Right lobe of liver (tissue), 6 donors: ENCODE measurements around the gene ZNF710. TPM values are rescaled to one million over a fixed set of nuclear protein-coding genes. Genes with fewer than 3 reads are reported as not detected.

Experiments used
- ATAC-seq, 4 donors: fragments of 200-7000 bp; cut with Tn5 transposase; one replicate each; pipeline ENCODE4 v1.9.1; 2020; ENCODE audit warnings: mild to moderate bottlenecking in 4 of 4, moderate library complexity in 4 of 4
- DNase-seq, 3 donors: peaks; one replicate each; pipeline ENCODE4 v3.0.0-alpha.2; 2020
- H3K27ac ChIP-seq, 3 donors: fragments of 200-600 bp; one replicate each; pipeline ENCODE4 v1.8.0; 2022
- H3K27me3 ChIP-seq, 2 donors: fragments of 200-600 bp; one replicate each; pipeline ENCODE4 v1.8.0; 2022
- H3K36me3 ChIP-seq, 4 donors: fragments of 200-600 bp; sonication (generic) in 1 of 4; one replicate each; pipeline versions ENCODE4 v1.5.1 to v1.8.0; 2017 to 2022; ENCODE audit warnings: control low read depth in 1 of 4
- H3K4me1 ChIP-seq, 4 donors: fragments of 200-600 bp; sonication (generic) in 1 of 4; one replicate each; pipeline versions ENCODE4 v1.5.1 to v1.8.0; 2017 to 2022; ENCODE audit warnings: control low read depth in 1 of 4
- H3K4me3 ChIP-seq, 3 donors: fragments of 200-600 bp; one replicate each; pipeline ENCODE4 v1.8.0; 2022
- H3K9me3 ChIP-seq, 4 donors: fragments of 200-600 bp; sonication (generic) in 1 of 4; one replicate each; pipeline versions ENCODE4 v1.5.1 to v1.8.0; 2017 to 2022; ENCODE audit warnings: control low read depth in 1 of 4
- POLR2A ChIP-seq: fragments of 450-650 bp; IDR thresholded peaks from one replicate; pipeline ENCODE4 v1.6.1; 2017; ENCODE audit warnings: antibody characterized with exemption, mild to moderate bottlenecking
- WGBS: methylation state at CpG from one replicate; pipeline ENCODE4 v1.1.6; 2018; ENCODE audit warnings: low coverage, low lambda C conversion rate; ENCODE audit not compliant: insufficient coverage; ENCODE audit errors: missing lambda C conversion rate; 5-methylcytosine and 5-hydroxymethylcytosine counted together
- intact Hi-C, 2 donors: fragments of 100-400 bp; cut with DNase I; formaldehyde crosslinking; loops; one replicate each; pipeline versions ENCODE4 v1.11.2 to v1.14.1; 2022
- total RNA-seq, 6 experiments: library from RNA; depleted of rRNA in 2 of 6; stranded (reverse); fragments of >200 nt in 2 of 6; fragmentation: NEBNext Ultra II Directional in 3 of 6; extraction: Animal tissue kit (Norgen Biotek cat#: 25700) in 3 of 6; gene quantifications; one replicate each; pipeline versions ENCODE4 v1.1.0 to v1.2.4, GENCODE V29; 2016 to 2023
- TF ChIP-seq, protein P1 (sequence below), 4 donors: fragments of 200-600 bp in 3 of 4; fragments of 450-650 bp in 1 of 4; IDR thresholded peaks; one replicate each; pipeline versions ENCODE4 v1.5.1 to v1.8.0; 2016 to 2022; ENCODE audit warnings: antibody characterized with exemption in 4 of 4, mild to moderate bottlenecking in 2 of 4
- donor health status: DM: no; HTN: yes; CAD: no.
- donor health status: DM: no; HTN: no; CAD: no.
- donor health status: DM: no; HTN: no; CAD: no.
- donor health status: DM: no; HTN: yes; CAD: no.
- donor health status: DM: no; HTN: yes; CAD: no.

The ZNF710 gene
- total RNA-seq, 6 experiments from 2014 or later = 4.7 to 17.1 (median 7.4) TPM

DNA sequence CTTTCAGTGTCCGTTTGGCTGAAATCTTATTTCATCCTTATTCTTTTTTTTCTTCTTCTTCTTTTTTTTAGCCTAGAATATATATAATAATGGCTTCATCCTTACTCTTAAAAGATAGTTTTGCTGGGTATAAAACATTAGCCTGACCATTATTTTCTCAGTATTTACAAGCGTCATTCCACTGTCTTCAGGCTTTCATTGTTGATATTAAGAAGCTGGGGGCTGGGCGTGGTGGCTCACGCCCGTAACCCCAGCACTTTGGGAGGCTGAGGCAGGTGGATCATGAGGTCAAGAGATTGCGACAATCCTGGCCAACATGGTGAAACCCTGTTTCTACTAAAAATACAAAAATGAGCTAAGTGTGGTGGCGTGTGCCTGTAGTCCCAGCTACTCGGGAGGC, 10.6 kb downstream of the ZNF710 start:
- TF ChIP-seq, protein P1, sequence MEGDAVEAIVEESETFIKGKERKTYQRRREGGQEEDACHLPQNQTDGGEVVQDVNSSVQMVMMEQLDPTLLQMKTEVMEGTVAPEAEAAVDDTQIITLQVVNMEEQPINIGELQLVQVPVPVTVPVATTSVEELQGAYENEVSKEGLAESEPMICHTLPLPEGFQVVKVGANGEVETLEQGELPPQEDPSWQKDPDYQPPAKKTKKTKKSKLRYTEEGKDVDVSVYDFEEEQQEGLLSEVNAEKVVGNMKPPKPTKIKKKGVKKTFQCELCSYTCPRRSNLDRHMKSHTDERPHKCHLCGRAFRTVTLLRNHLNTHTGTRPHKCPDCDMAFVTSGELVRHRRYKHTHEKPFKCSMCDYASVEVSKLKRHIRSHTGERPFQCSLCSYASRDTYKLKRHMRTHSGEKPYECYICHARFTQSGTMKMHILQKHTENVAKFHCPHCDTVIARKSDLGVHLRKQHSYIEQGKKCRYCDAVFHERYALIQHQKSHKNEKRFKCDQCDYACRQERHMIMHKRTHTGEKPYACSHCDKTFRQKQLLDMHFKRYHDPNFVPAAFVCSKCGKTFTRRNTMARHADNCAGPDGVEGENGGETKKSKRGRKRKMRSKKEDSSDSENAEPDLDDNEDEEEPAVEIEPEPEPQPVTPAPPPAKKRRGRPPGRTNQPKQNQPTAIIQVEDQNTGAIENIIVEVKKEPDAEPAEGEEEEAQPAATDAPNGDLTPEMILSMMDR (IDR thresholded peaks at IDR 0.05) = no peak
- TF ChIP-seq POLR2A = no peak
- DNase-seq (peak in 1 of 3 donors; percentile 12), ATAC-seq (no peak)
- peaks cover 0 to 11% (median 0%) of the 10 kb centered on the region in 4 donors for H3K9me3 ChIP-seq
- H3K27me3 ChIP-seq = no peaks in the 10 kb centered on the region
- H3K27ac ChIP-seq = no peak overlapping the region
- no peak overlapping the region for H3K4me3 ChIP-seq
- WGBS = 92% methylated on average over 8 of the region's 8 CpGs
- no peaks in the 10 kb centered on the region for H3K36me3 ChIP-seq
- peaks cover 0 to 11% (median 2%) of the 10 kb centered on the region in 4 donors for H3K4me1 ChIP-seq
- intact Hi-C loops = no loop called here

DNA sequence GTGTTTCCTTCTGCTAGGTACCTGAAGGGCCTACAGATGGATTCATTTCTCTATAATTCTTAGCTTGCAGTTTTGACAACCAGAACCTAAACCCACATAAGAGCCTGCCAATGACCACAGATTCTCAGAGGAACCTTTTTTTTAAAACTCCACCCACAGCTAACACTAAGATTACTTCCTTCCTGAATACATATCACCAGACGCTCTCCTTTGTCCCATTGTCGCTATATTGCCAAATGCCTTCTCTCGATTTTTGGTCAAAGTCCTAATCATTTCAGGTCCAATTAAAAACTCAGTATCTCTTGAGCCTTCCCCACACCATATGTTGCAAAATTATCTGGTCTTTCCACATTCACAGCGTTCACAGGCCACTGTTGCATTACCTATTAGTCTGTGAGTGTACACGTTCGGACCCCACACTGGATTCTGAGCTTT, 12.4 kb downstream of the ZNF710 start:
- intact Hi-C loops = no loop called here
- DNase-seq = peak in 1 of 3 donors; percentile 31
- Histone ChIP-seq H3K9me3 (peaks cover 0 to 11% (median 0%) of the 10 kb centered on the region in 4 donors), H3K27me3 (no peaks in the 10 kb centered on the region), H3K4me1 (peaks cover 0 to 16% (median 5%) of the 10 kb centered on the region in 4 donors), H3K36me3 (no peaks in the 10 kb centered on the region), H3K4me3 (no peak overlapping the region), H3K27ac (peak overlapping the region in 1 of 3 donors; percentile 7)
- TF ChIP-seq, protein P1 (IDR thresholded peaks at IDR 0.05) = no peak
- no peak for TF ChIP-seq POLR2A
- WGBS = 11% methylated on average over 6 of the region's 6 CpGs
- ATAC-seq = peak; percentile 51 to 70 (median 62)

DNA sequence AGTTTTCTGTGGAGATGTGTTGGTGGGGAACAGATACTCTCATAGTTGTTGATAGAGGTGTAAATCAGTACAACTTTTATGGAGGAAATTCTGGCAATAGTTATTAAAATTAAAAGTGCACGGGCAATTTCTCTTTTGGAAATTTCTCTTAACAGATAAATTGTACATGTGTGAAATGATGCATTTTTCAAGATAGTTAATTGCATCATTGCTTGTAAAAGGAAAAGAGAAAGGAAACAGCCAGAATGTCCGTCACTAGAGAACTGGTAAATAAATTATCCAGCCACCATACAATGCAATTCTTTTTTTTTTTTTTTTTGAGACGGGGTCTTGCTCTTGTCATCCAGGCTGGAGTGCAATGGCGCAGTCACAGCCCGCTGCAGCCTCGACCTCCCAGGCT, 14.2 kb downstream of the ZNF710 start:
- H3K27me3 ChIP-seq = no peaks in the 10 kb centered on the region
- TF ChIP-seq, protein P1 (IDR thresholded peaks at IDR 0.05) = no peak
- no peak for TF ChIP-seq POLR2A
- peaks cover 0 to 23% (median 10%) of the 10 kb centered on the region in 4 donors for H3K4me1 ChIP-seq
- DNase-seq = no peak
- ATAC-seq = no peak
- H3K9me3 ChIP-seq = peaks cover 0 to 11% (median 0%) of the 10 kb centered on the region in 4 donors
- intact Hi-C loops = no loop called here
- H3K27ac ChIP-seq = no peak overlapping the region
- H3K4me3 ChIP-seq = no peak overlapping the region
- H3K36me3 ChIP-seq = no peaks in the 10 kb centered on the region
- WGBS = 89% methylated on average over 6 of the region's 6 CpGs

DNA sequence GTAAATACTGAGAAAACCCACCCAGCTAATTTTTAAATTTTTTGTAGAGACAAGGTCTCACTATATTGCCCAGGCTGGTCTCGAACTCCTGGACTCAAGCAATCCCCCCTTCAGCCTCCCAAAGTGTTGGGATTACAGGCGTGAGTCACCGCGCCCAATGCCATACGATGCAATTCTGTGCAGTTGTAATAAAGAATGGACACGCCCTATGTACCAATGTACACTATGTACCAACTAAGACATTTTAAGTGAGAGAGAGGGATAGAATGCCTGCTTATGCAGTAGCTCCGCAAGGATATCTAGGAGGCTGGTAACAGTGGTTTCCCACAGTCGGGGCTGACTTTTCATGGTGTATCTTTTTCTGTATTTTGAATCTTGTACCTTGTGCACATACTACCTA, 14.6 kb downstream of the ZNF710 start:
- H3K4me1 ChIP-seq = peaks cover 0 to 23% (median 10%) of the 10 kb centered on the region in 4 donors
- WGBS = 90% methylated on average over 5 of the region's 8 CpGs
- TF ChIP-seq POLR2A = no peak
- TF ChIP-seq, protein P1 (IDR thresholded peaks at IDR 0.05) = no peak
- no peak overlapping the region for H3K4me3 ChIP-seq
- no peak overlapping the region for H3K27ac ChIP-seq
- H3K36me3 ChIP-seq = no peaks in the 10 kb centered on the region
- ATAC-seq (no peak), DNase-seq (peak in 1 of 3 donors; percentile 28)
- intact Hi-C loops = no loop called here
- H3K9me3 ChIP-seq = peaks cover 0 to 11% (median 0%) of the 10 kb centered on the region in 4 donors
- no peaks in the 10 kb centered on the region for H3K27me3 ChIP-seq
